Measurements from ENCODE around the gene RUNDC3A.

- no peak for TF ChIP-seq EP300 (IDR thresholded peaks at IDR 0.05)
- no peak for TF ChIP-seq CTCF (IDR thresholded peaks at IDR 0.05)
- TF ChIP-seq POLR2AphosphoS5 (IDR thresholded peaks at IDR 0.05), result no peak
Measured at GRCh38 chr17:44283344-44284023, 24.9 kb upstream of the RUNDC3A start.
